OCI-LY3 (cell line): ENCODE results near the gene SLC2A4.
"Not testable (repeated sequence)": the region's sequence is repeated elsewhere in the genome, so short reads cannot be mapped to it uniquely, and the experiment has no call there.

Experiments used
- H2AFZ ChIP-seq: fragments of 200-600, 300-600 bp; shearing (Covaris generic); 2 replicates; pipeline ENCODE4 v1.6.0; 2014; ENCODE audit warnings: antibody characterized with exemption, low read depth, low read length
- H3K27ac ChIP-seq: fragments of 200-600, 300-600 bp; sonication (generic); 2 replicates; pipeline ENCODE4 v1.5.1; 2014; ENCODE audit warnings: mild to moderate bottlenecking, low read length, moderate library complexity, mixed read lengths
- H3K27me3 ChIP-seq: fragments of 200-600, 300-600 bp; sonication (generic); 2 replicates; pipeline ENCODE4 v1.6.1; 2014; ENCODE audit warnings: low read depth, low read length, mixed read lengths
- H3K36me3 ChIP-seq: fragments of 200-600, 300-600 bp; sonication (generic); replicated peaks from 2 replicates; pipeline ENCODE3; 2014; ENCODE audit warnings: low read depth, low read length, mixed read lengths
- H3K4me1 ChIP-seq: fragments of 300-600, 200-600 bp; sonication (generic); 2 replicates; pipeline ENCODE4 v1.6.1; 2014; ENCODE audit warnings: low read length, mixed read lengths
- H3K4me2 ChIP-seq: fragments of 200-600, 300-600 bp; sonication (generic); 2 replicates; pipeline ENCODE4 v1.6.1; 2014; ENCODE audit warnings: low read length, mixed read lengths
- H3K4me3 ChIP-seq: fragments of 300-600, 200-600 bp; sonication (generic); 2 replicates; pipeline ENCODE4 v1.5.1; 2014; ENCODE audit warnings: antibody characterized with exemption, mild to moderate bottlenecking, low read length, moderate library complexity
- H3K79me2 ChIP-seq: fragments of 300-600, 200-600 bp; shearing (Covaris generic); 2 replicates; pipeline ENCODE4 v1.6.1; 2014; ENCODE audit warnings: mild to moderate bottlenecking, low read length, mixed read lengths
- H3K9ac ChIP-seq: fragments of 300-600, 200-600 bp; shearing (Covaris generic); 2 replicates; pipeline ENCODE4 v1.6.0; 2014; ENCODE audit warnings: mild to moderate bottlenecking, low read length, moderate library complexity
- H3K9me3 ChIP-seq: fragments of 200-600, 300-600 bp; shearing (Covaris generic); 2 replicates; pipeline ENCODE4 v1.6.1; 2014; ENCODE audit warnings: low read length, mixed read lengths; ENCODE audit not compliant: insufficient read depth
- H4K20me1 ChIP-seq: fragments of 200-600, 300-600 bp; sonication (generic); 2 replicates; pipeline ENCODE4 v1.6.1; 2016; ENCODE audit warnings: low read length, mixed read lengths; ENCODE audit not compliant: insufficient read depth
- CTCF ChIP-seq: fragments of 200-600, 300-600 bp; sonication (generic); IDR thresholded peaks from 2 replicates; pipeline ENCODE4 v1.5.1; 2014; ENCODE audit warnings: antibody characterized with exemption, low read length, low read depth
- EZH2phosphoT487 ChIP-seq: fragments of 200-600 bp; shearing (Covaris generic); IDR thresholded peaks from 2 replicates; pipeline ENCODE4 v1.6.1; 2018; ENCODE audit warnings: antibody characterized with exemption, mixed run types, low read depth

The SLC2A4 gene

DNA sequence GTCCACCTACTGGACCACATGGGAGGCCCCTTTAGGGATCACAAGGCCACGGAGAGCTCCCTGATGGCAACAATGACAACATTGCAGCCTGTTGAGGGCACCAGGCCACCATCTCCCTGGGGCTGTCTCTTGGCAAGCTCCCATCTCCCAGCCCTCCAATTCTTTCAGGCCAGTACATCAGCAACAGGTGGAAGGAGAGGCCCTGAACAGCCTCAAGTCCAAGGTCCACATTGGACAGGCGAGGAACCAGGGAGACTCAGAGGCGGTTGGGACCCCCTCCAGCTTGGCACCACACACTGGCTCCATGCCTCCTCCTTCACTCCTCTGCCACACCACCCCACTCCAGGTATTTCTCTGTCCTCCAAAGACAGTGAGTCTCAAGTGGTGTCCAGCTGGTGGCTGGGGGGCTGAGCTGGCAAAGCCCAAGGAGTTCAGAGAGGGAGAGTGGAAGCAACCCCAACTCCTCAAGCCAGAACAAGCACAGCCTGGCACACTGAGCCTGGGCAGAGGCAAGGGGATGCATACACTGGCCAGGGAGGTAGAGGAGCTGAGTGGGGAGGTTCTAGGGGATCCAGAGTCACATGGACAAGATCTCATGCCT is 53.5 kb downstream of the SLC2A4 start:
- no peaks in the 10 kb centered on the region for H3K9me3 ChIP-seq
- H3K27me3 ChIP-seq, result no peaks in the 10 kb centered on the region
- H3K4me2 ChIP-seq, result no peak overlapping the region
- no peaks in the 10 kb centered on the region for H4K20me1 ChIP-seq
- peaks cover 4% of the 10 kb centered on the region for H3K36me3 ChIP-seq
- H3K4me1 ChIP-seq, result peaks cover 37% of the 10 kb centered on the region
- no peak overlapping the region for H3K27ac ChIP-seq
- peaks cover 9% of the 10 kb centered on the region for H3K79me2 ChIP-seq
- no peak overlapping the region for H2AFZ ChIP-seq
- no peak overlapping the region for H3K4me3 ChIP-seq
- TF ChIP-seq EZH2phosphoT487, result no peak
- TF ChIP-seq CTCF, result no peak
- no peak overlapping the region for H3K9ac ChIP-seq

GRCh38 chr17:7335765-7336164 is 54.2 kb downstream of the SLC2A4 start:
- H3K4me1 ChIP-seq, result peaks cover 34% of the 10 kb centered on the region
- not testable (repeated sequence) for H3K79me2 ChIP-seq, H3K27me3 ChIP-seq, H4K20me1 ChIP-seq, H3K36me3 ChIP-seq, H2AFZ ChIP-seq, H3K9me3 ChIP-seq
- H3K27ac ChIP-seq, result peak overlapping the region; percentile 14; the same call in 1 of the 2 replicates
- H3K4me2 ChIP-seq, result peak overlapping the region; percentile 96
- H3K9ac ChIP-seq, result peak overlapping the region; percentile 92; the same call in 1 of the 2 replicates
- peak overlapping the region; percentile 99 for H3K4me3 ChIP-seq

DNA sequence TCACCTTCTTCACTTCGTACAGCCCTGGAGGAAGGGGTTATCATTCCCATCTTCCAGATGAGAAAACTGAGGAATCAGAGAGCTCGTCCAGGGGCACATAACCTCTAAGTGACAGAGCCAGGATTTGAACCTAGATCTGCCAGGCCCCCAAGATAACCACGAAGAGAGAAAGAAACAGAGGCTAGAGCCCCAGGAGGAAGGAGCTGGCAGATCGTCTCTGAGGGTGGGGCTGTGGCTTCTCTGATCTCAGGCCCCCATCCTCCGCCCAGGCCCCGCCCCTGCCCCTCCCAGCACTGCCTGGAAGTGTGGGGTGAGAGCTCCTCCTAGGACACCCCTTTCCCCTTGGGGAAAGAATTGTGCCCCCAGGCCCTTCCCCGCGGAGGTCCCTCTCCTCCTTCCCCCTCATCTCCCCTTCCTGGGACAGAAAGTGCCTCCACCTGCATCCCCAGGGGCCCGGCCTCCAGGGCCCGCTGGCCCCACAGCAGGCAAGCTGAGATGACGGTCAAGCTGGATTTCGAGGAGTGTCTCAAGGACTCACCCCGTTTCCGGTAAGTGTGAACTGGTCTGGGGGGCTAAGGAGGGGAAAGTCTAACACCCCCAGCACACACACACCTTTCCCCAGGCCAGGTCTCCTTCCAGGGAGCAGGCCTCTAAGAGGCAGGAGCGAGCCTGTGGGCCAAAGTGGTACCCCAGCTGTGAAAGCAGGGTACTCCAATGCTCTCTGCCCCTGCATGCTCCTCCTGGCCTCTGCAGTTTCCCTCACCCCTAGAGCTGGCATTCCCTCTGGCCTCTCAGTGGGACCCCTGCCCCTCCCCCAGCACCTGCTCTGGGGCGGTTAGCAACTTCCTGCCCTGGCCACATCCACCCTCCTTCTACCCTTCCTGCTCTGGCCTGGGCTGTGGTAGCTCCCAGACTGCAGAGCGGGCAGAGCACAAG is 55.0 kb downstream of the SLC2A4 start, which contains the start of gene ACAP1:
Gene ACAP1, plus strand, starts transcription at position 290 of the 936 bp plus-strand sequence. Its CDS starts 206 bp downstream, at position 496.
- Histone ChIP-seq H3K27ac (peak within 1 kb of the TSS; percentile 63), H3K4me2 (peak within 1 kb of the TSS; percentile 96), H3K9ac (peak within 1 kb of the TSS; percentile 92)

DNA sequence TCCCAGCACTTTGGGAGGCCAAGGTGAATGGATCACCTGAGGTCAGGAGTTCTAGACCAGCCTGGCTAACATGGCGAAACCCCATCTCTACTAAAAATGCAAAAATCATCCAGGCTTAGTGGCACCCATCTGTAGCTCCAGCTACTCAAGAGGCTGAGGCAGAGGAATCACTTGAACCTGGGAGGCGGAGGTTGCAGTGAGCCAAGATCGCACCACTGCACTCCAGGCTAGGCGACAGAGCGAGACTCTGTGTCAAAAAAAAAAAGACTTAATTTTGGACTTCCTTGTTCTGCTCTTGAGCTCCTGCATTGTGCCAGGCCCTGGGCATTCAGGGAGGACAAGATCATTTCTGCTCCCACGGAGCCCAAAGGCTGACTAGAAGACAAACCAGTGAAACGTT is 56.1 kb downstream of the SLC2A4 start:
- H3K4me2 ChIP-seq, result peak overlapping the region; percentile 96; the same call in 1 of the 2 replicates

More for the DNA sequence above, 55.0 kb downstream of the SLC2A4 start, which contains the start of gene ACAP1:
- peaks cover 4% of the 10 kb centered on the region for H3K36me3 ChIP-seq
- no peaks in the 10 kb centered on the region for H4K20me1 ChIP-seq
- no peak for TF ChIP-seq EZH2phosphoT487
- TF ChIP-seq CTCF, result no peak; the same call in 1 of the 2 replicates
- peak within 1 kb of the TSS; percentile 52; the same call in 1 of the 2 replicates for H2AFZ ChIP-seq
- no peaks in the 10 kb centered on the region for H3K9me3 ChIP-seq
- H3K79me2 ChIP-seq, result peaks cover 9% of the 10 kb centered on the region
- H3K4me1 ChIP-seq, result peaks cover 26% of the 10 kb centered on the region
- no peaks in the 10 kb centered on the region for H3K27me3 ChIP-seq
- peak within 1 kb of the TSS; percentile 99 for H3K4me3 ChIP-seq

More for the DNA sequence above, 56.1 kb downstream of the SLC2A4 start:
- H3K27ac ChIP-seq, H3K9me3 ChIP-seq, H4K20me1 ChIP-seq, H3K4me3 ChIP-seq, H3K36me3 ChIP-seq, H3K79me2 ChIP-seq, H2AFZ ChIP-seq, H3K27me3 ChIP-seq, H3K9ac ChIP-seq: not testable (repeated sequence)
- peaks cover 15% of the 10 kb centered on the region for H3K4me1 ChIP-seq
